GM18499 (cell line): ENCODE measurements around the gene TTC13.

Experiments used
- ATAC-seq: cut with Tn5 transposase; IDR thresholded peaks from one replicate; pipeline ENCODE4 v1.9.1; 2021; ENCODE audit warnings: moderate number of reproducible peaks; ENCODE audit not compliant: insufficient read depth, unreplicated experiment

The TTC13 gene

GRCh38 chr1:230957580-230957989, 21.1 kb downstream of the TTC13 start:
- peak; percentile 62 for ATAC-seq

- ATAC-seq, result no peak
Observed at GRCh38 chr1:230950404-230950803, 28.3 kb downstream of the TTC13 start.

- ATAC-seq, result no peak
Observed at GRCh38 chr1:230948903-230949302, 29.8 kb downstream of the TTC13 start.

GRCh38 chr1:230948301-230948700, 30.4 kb downstream of the TTC13 start:
- no peak for ATAC-seq

- no peak for ATAC-seq
Observed at GRCh38 chr1:230943048-230943593, 35.5 kb downstream of the TTC13 start.

- no peak for ATAC-seq
Observed at GRCh38 chr1:230940848-230941247, 37.8 kb downstream of the TTC13 start.

GRCh38 chr1:230939806-230940489, 38.7 kb downstream of the TTC13 start:
- ATAC-seq, result no peak

- no peak for ATAC-seq
Observed at GRCh38 chr1:230938924-230939368, 39.7 kb downstream of the TTC13 start.

GRCh38 chr1:230937371-230937770, 41.3 kb downstream of the TTC13 start:
- no peak for ATAC-seq

GRCh38 chr1:230936475-230936874, 42.2 kb downstream of the TTC13 start:
- ATAC-seq, result no peak

GRCh38 chr1:230935852-230936251, 42.8 kb downstream of the TTC13 start:
- no peak for ATAC-seq

GRCh38 chr1:230930986-230931385, 47.7 kb downstream of the TTC13 start:
- ATAC-seq, result no peak

GRCh38 chr1:230926182-230926581, 52.5 kb downstream of the TTC13 start:
- no peak for ATAC-seq

- ATAC-seq, result no peak
Observed at GRCh38 chr1:230925608-230926007, 53.1 kb downstream of the TTC13 start.

GRCh38 chr1:230923176-230923575, 55.5 kb downstream of the TTC13 start:
- ATAC-seq, result no peak

- no peak for ATAC-seq
Observed at GRCh38 chr1:230922620-230923019, 56.0 kb downstream of the TTC13 start.

- ATAC-seq, result no peak
Observed at GRCh38 chr1:230919207-230919606, 59.5 kb downstream of the TTC13 start.

- no peak for ATAC-seq
Observed at GRCh38 chr1:230917284-230918135, 61.2 kb downstream of the TTC13 start.

- no peak for ATAC-seq
Observed at GRCh38 chr1:230916587-230917283, 61.9 kb downstream of the TTC13 start.

GRCh38 chr1:230915078-230915477, 63.6 kb downstream of the TTC13 start:
- no peak for ATAC-seq

GRCh38 chr1:230913496-230913895, 65.2 kb downstream of the TTC13 start:
- no peak for ATAC-seq
